Measurements from ENCODE around the gene CTSE. TPM values are rescaled to one million over a fixed set of nuclear protein-coding genes. Genes with fewer than 3 reads are reported as not detected.

The CTSE gene
- total RNA-seq, 3 donors from 2014 or later (not counting 1 experiment from before 2014, with no cell fraction given) = not detected

DNA sequence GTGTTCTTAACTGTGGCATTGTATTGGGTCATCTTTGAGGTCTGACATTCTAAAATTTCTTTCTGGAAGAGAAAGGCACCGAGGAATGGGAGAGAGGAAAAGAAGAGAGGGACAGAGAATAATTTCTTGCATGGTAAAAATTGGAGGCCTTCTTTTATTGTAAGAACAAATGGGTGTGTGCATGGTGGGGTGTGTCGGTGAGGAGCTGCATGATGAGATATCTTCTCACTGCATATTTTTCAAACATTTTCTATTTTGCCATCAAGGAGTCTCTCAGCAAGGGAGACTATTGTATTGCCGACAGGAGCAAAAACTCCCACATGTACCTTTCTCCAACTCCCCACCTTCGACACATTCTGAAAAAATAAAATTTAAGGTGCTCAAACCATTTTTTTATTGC, 6.5 kb upstream of the CTSE start:
- H3K27me3 Mint-ChIP-seq (ENCODE audit: low read depth in 2 of 2) = peaks cover 12 to 23% of the 10 kb centered on the region in 2 donors
- H3K36me3 Mint-ChIP-seq = no peaks in the 10 kb centered on the region
- no peak for ATAC-seq
- H3K27ac Mint-ChIP-seq = no peak overlapping the region
- no peak overlapping the region for H3K4me3 Mint-ChIP-seq
- Histone ChIP-seq H3K27ac (ENCODE audit: low read length) (no peak overlapping the region), H3K4me3 (ENCODE audit: low read length) (no peak overlapping the region), H3K27me3 (ENCODE audit: control insufficient read depth, insufficient read depth, low read length) (no peaks in the 10 kb centered on the region), H3K36me3 (ENCODE audit: control insufficient read depth, insufficient read depth, low read length) (no peaks in the 10 kb centered on the region), H3K4me1 (ENCODE audit: control insufficient read depth, insufficient read depth, low read length) (peaks cover 3% of the 10 kb centered on the region), H3K9me3 (ENCODE audit: control insufficient read depth, insufficient read depth, low read length) (no peaks in the 10 kb centered on the region)
- no peaks in the 10 kb centered on the region for H3K4me1 Mint-ChIP-seq
- WGBS (ENCODE audit: insufficient coverage) = 72% methylated on average over 4 of the region's 4 CpGs
- H3K9me3 Mint-ChIP-seq = no peaks in the 10 kb centered on the region
- intact Hi-C loops (cut with micrococcal nuclease) = no loop called here
- TF ChIP-seq, protein P1, sequence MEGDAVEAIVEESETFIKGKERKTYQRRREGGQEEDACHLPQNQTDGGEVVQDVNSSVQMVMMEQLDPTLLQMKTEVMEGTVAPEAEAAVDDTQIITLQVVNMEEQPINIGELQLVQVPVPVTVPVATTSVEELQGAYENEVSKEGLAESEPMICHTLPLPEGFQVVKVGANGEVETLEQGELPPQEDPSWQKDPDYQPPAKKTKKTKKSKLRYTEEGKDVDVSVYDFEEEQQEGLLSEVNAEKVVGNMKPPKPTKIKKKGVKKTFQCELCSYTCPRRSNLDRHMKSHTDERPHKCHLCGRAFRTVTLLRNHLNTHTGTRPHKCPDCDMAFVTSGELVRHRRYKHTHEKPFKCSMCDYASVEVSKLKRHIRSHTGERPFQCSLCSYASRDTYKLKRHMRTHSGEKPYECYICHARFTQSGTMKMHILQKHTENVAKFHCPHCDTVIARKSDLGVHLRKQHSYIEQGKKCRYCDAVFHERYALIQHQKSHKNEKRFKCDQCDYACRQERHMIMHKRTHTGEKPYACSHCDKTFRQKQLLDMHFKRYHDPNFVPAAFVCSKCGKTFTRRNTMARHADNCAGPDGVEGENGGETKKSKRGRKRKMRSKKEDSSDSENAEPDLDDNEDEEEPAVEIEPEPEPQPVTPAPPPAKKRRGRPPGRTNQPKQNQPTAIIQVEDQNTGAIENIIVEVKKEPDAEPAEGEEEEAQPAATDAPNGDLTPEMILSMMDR (IDR thresholded peaks at IDR 0.05) = no peak
- no peak for DNase-seq

DNA sequence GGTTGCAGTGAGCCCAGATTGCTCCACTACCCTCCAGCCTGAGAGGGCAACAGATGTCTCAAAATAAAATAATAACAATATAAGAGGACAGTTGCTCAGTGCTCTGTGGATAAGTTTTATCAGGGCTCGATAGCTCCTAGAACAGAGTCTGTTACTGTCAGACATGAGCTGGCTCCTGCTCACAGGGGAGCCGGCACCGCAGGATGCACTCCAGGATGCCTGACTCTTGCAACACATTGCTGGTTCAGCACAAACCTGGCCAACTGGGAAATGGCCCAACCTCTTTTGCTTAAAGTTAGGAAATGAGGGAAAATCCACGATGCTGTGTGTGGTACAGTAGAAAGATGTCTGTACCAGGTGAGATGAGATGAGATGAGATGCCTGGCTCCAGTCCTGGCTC, 5.8 kb upstream of the CTSE start:
- no peaks in the 10 kb centered on the region for H3K4me1 Mint-ChIP-seq
- WGBS (ENCODE audit: insufficient coverage) = 88% methylated on average over 4 of the region's 4 CpGs
- Histone ChIP-seq H3K4me1 (ENCODE audit: control insufficient read depth, insufficient read depth, low read length) (no peaks in the 10 kb centered on the region), H3K27me3 (ENCODE audit: control insufficient read depth, insufficient read depth, low read length) (no peaks in the 10 kb centered on the region), H3K36me3 (ENCODE audit: control insufficient read depth, insufficient read depth, low read length) (no peaks in the 10 kb centered on the region), H3K27ac (ENCODE audit: low read length) (no peak overlapping the region), H3K4me3 (ENCODE audit: low read length) (no peak overlapping the region), H3K9me3 (ENCODE audit: control insufficient read depth, insufficient read depth, low read length) (no peaks in the 10 kb centered on the region)
- H3K36me3 Mint-ChIP-seq = no peaks in the 10 kb centered on the region
- peaks cover 12 to 19% of the 10 kb centered on the region in 2 donors for H3K27me3 Mint-ChIP-seq (ENCODE audit: low read depth in 2 of 2)
- no peak for ATAC-seq
- TF ChIP-seq, protein P1 (IDR thresholded peaks at IDR 0.05) = no peak
- intact Hi-C loops (cut with micrococcal nuclease) = no loop called here
- no peaks in the 10 kb centered on the region for H3K9me3 Mint-ChIP-seq
- no peak overlapping the region for H3K27ac Mint-ChIP-seq
- no peak for DNase-seq
- H3K4me3 Mint-ChIP-seq = no peak overlapping the region

DNA sequence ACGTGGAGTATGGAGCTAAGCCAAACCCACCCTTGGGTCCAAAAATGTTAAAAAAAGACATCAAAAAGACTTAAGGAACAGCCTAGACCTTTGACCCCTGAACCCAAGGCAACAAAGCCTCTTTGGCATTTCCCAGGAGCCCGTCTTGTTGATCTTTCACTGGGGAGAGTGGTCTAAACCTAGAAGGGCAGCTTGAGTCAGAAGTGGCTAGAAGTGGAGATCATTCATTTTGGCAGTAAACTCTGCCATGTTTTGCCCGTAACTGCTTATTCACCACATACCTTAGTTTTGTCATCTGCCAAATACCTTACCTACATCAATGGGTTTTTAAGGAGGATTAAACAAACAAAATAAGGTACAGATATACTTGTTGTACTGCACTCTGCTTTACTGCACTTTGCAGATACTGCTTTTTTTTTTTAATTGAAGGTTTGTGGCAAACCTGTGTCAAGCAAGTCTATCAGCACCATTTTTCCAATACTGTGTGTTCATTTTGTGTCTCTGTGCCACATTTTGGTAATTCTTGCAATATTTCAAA, 1.7 kb upstream of the CTSE start:
- ATAC-seq = no peak
- Mint-ChIP-seq H3K4me3 (no peak overlapping the region), H3K4me1 (no peaks in the 10 kb centered on the region), H3K36me3 (no peaks in the 10 kb centered on the region), H3K27ac (no peak overlapping the region), H3K27me3 (ENCODE audit: low read depth in 2 of 2) (peaks cover 24 to 28% of the 10 kb centered on the region in 2 donors), H3K9me3 (no peaks in the 10 kb centered on the region)
- no peak for DNase-seq
- Histone ChIP-seq H3K9me3 (ENCODE audit: control insufficient read depth, insufficient read depth, low read length) (no peaks in the 10 kb centered on the region), H3K36me3 (ENCODE audit: control insufficient read depth, insufficient read depth, low read length) (no peaks in the 10 kb centered on the region), H3K4me1 (ENCODE audit: control insufficient read depth, insufficient read depth, low read length) (no peaks in the 10 kb centered on the region), H3K27ac (ENCODE audit: low read length) (no peak overlapping the region), H3K4me3 (ENCODE audit: low read length) (no peak overlapping the region), H3K27me3 (ENCODE audit: control insufficient read depth, insufficient read depth, low read length) (no peaks in the 10 kb centered on the region)
- TF ChIP-seq, protein P1 (IDR thresholded peaks at IDR 0.05) = no peak
- 78% methylated on average over 2 of the region's 3 CpGs for WGBS (ENCODE audit: insufficient coverage)
- intact Hi-C loops (cut with micrococcal nuclease) = no loop called here

DNA sequence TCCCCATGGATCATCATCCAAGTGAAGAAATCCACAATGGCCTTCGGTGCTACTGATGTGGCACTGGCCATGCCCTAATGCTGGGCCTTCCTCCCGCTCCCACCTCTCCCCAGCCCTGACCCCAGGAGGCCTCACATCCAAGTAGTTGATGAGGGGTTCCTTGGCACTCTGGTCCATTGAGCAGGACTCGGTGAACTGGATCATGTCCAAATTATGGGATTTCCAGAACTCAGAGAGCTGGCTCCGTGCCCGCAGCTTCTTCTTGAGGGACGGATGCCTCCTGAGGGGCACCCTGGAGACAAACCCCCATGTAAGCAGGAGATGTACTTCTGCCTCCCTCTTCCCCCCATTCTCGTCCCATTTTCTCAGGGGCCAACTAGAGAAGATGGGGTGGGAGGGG, 929 bp downstream of the CTSE start:
- no peaks in the 10 kb centered on the region for H3K27me3 ChIP-seq (ENCODE audit: control insufficient read depth, insufficient read depth, low read length)

More for the DNA sequence above, 929 bp downstream of the CTSE start:
- no peak overlapping the region for H3K27ac Mint-ChIP-seq
- H3K9me3 ChIP-seq (ENCODE audit: control insufficient read depth, insufficient read depth, low read length) = no peaks in the 10 kb centered on the region
- TF ChIP-seq, protein P1 (IDR thresholded peaks at IDR 0.05) = no peak
- 95% methylated on average over 6 of the region's 7 CpGs for WGBS (ENCODE audit: insufficient coverage)
- ATAC-seq (no peak), DNase-seq (no peak)
- H3K4me1 ChIP-seq (ENCODE audit: control insufficient read depth, insufficient read depth, low read length) = no peaks in the 10 kb centered on the region
- no peak overlapping the region for H3K4me3 Mint-ChIP-seq
- H3K4me1 Mint-ChIP-seq = no peaks in the 10 kb centered on the region
- no peak overlapping the region for H3K27ac ChIP-seq (ENCODE audit: low read length)
- no peaks in the 10 kb centered on the region for H3K36me3 ChIP-seq (ENCODE audit: control insufficient read depth, insufficient read depth, low read length)
- intact Hi-C loops (cut with micrococcal nuclease) = no loop called here
- H3K4me3 ChIP-seq (ENCODE audit: low read length) = no peak overlapping the region
- no peaks in the 10 kb centered on the region for H3K9me3 Mint-ChIP-seq
- H3K27me3 Mint-ChIP-seq (ENCODE audit: low read depth in 2 of 2) = peaks cover 12 to 17% of the 10 kb centered on the region in 2 donors
- H3K36me3 Mint-ChIP-seq = no peaks in the 10 kb centered on the region

Measured in natural killer cell (primary cell).